Stimulated activated CD4-positive, alpha-beta T cell treated with anti-CD3 and anti-CD28 coated beads, Interleukin-15, amount 100 ng/mL, for 48 hours (primary cell): Measurements from ENCODE around the gene POLA1.

Experiments used
- DNase-seq, 2 donors: peaks; one replicate each; pipeline ENCODE4 v3.0.0-alpha.2; 2020; ENCODE audit warnings: low read depth in 2 of 2

POLA1 gene

GRCh38 chrX:25022499-25023325 lies 329.0 kb downstream of the POLA1 start:
- no peak for DNase-seq

DNA sequence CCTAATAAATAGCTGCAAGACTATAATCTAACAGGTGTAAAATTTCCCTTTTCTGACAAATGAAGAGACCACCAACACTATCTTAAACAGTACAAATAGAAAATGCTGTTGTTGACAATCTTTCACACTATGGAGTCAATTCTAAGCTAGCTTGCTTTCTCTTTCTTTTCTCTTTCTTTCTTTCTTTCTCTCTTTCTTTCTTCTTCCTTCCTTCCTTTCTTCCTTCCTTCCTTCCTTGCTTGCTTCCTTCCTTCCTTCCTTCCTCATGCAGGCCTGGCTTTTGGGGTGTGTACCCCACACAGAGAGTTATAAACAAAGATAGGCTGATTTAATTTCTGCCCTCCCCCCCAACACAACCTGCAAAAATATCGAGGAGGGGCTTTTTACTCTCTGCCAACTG lies 330.2 kb downstream of the POLA1 start:
- no peak for DNase-seq

- no peak for DNase-seq
These were observed 331.9 kb downstream of the POLA1 start for GRCh38 chrX:25025615-25026014.

- no peak for DNase-seq
These were observed 332.9 kb downstream of the POLA1 start for GRCh38 chrX:25026576-25026975.

DNA sequence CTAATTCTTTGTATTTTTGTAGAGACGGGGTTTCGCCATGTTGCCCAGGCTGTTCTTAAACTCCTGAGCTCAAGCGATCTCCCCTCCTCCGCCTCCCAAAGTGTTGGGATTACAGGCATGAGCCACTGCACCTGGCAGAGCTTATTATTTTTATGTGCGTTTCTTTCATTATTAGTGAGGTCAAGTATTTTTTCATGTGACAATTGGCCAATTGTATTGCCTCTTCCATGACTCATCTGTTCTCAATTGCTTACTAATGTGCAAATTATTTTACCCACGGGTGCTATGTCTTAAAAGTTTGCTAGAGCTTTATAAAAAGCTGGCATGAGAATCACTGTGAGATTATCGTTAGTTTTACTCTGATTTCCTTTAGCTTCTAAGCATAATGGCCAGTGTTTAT lies 335.0 kb downstream of the POLA1 start:
- no peak for DNase-seq

- DNase-seq: no peak
These were observed 335.6 kb downstream of the POLA1 start for GRCh38 chrX:25029288-25029825.

GRCh38 chrX:25034889-25035288 lies 341.2 kb downstream of the POLA1 start:
- DNase-seq: no peak

DNA sequence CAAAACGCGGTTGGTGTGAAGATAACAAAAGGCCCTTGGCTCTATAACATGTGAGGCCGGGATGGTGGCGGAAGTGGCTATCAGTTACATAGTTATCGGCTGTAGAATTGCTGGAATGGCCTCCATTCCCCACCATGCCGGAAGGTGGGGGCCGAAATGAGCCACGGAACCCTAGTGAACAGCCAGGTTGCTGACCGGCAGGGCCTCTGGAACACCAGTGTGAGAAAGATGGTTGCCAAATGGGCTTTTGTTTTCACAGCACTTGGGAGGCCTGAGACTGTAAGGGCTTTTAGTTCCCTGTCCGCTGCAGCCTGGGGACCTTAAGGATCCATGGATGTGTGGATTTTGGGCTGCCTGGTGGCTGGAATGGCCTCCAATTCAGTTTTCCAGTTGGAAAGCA lies 345.3 kb downstream of the POLA1 start:
- DNase-seq: no peak

GRCh38 chrX:25043192-25043591 lies 349.5 kb downstream of the POLA1 start:
- DNase-seq: no peak
